GM23248 (cell line): ENCODE measurements around the gene RBKS. TPM values are rescaled to one million over a fixed set of nuclear protein-coding genes. Genes with fewer than 3 reads are reported as not detected.
"Not testable (repeated sequence)": the region's sequence is repeated elsewhere in the genome, so short reads cannot be mapped to it uniquely, and the experiment has no call there.

Experiments
- DNase-seq: peaks from one replicate; pipeline ENCODE4 v3.0.0-alpha.2; 2015
- H2AFZ ChIP-seq: fragments of 200-600 bp; sonication (generic); 2 replicates; pipeline ENCODE4 v1.6.1; 2016; ENCODE audit warnings: antibody characterized with exemption
- H3F3A ChIP-seq: fragments of 200-600 bp; sonication (generic); 2 replicates; pipeline ENCODE4 v1.6.1; 2016; ENCODE audit warnings: mild to moderate bottlenecking, antibody characterized with exemption, mixed run types; ENCODE audit not compliant: insufficient read depth
- H3K27ac ChIP-seq: fragments of 200-600 bp; sonication (generic); 2 replicates; pipeline ENCODE4 v1.5.1; 2016; ENCODE audit warnings: mild to moderate bottlenecking
- H3K27me3 ChIP-seq: fragments of 200-600 bp; sonication (generic); replicated peaks from 2 replicates; pipeline ENCODE4 v1.6.1; 2016; ENCODE audit warnings: mild to moderate bottlenecking; ENCODE audit not compliant: insufficient read depth
- H3K36me3 ChIP-seq: fragments of 200-600 bp; sonication (generic); 2 replicates; pipeline ENCODE4 v1.6.1; 2016; ENCODE audit warnings: low read depth, mild to moderate bottlenecking
- H3K4me1 ChIP-seq: fragments of 200-600 bp; sonication (generic); 2 replicates; pipeline ENCODE4 v1.6.1; 2016; ENCODE audit warnings: mild to moderate bottlenecking; ENCODE audit not compliant: insufficient read depth
- H3K4me2 ChIP-seq: fragments of 200-600 bp; sonication (generic); one replicate; pipeline ENCODE4 v1.6.1; 2016; ENCODE audit warnings: mild to moderate bottlenecking; ENCODE audit not compliant: unreplicated experiment
- H3K4me3 ChIP-seq: fragments of 200-600 bp; sonication (generic); 2 replicates; pipeline ENCODE4 v1.5.1; 2016; ENCODE audit warnings: mild to moderate bottlenecking
- H3K79me2 ChIP-seq: fragments of 200-600 bp; sonication (generic); 2 replicates; pipeline ENCODE4 v1.6.1; 2016; ENCODE audit warnings: mild to moderate bottlenecking; ENCODE audit not compliant: insufficient read depth
- H3K9ac ChIP-seq: fragments of 200-600 bp; sonication (generic); 2 replicates; pipeline ENCODE4 v1.6.1; 2016; ENCODE audit warnings: mild to moderate bottlenecking
- H3K9me2 ChIP-seq: fragments of 200-600 bp; sonication (generic); 2 replicates; pipeline ENCODE4 v1.6.1; 2016; ENCODE audit warnings: mixed run types, mild to moderate bottlenecking, moderate library complexity; ENCODE audit not compliant: insufficient read depth
- H3K9me3 ChIP-seq: fragments of 200-600 bp; sonication (generic); one replicate; pipeline ENCODE4 v1.6.1; 2017; ENCODE audit warnings: low read depth
- H4K20me1 ChIP-seq: fragments of 200-600 bp; sonication (generic); 2 replicates; pipeline ENCODE4 v1.6.0; 2016; ENCODE audit not compliant: insufficient read depth
- EZH2 ChIP-seq: fragments of 200-600 bp; sonication (generic); IDR thresholded peaks from 2 replicates; pipeline ENCODE4 v1.6.1; 2018; ENCODE audit warnings: antibody characterized with exemption, mild to moderate bottlenecking; ENCODE audit not compliant: insufficient read depth, poor library complexity, severe bottlenecking
- EZH2phosphoT487 ChIP-seq: fragments of 200-600 bp; sonication (generic); IDR thresholded peaks from 2 replicates; pipeline ENCODE4 v1.6.1; 2018; ENCODE audit warnings: antibody characterized with exemption, moderate library complexity, mild to moderate bottlenecking, low read depth; ENCODE audit not compliant: insufficient read depth
- WGBS, 2 experiments: methylation state at CpG; one replicate each; pipeline ENCODE4 v1.1.6; 2015 to 2017; ENCODE audit warnings: low lambda C conversion rate in 2 of 2, low coverage in 1 of 2; ENCODE audit errors: missing lambda C conversion rate in 2 of 2; 5-methylcytosine and 5-hydroxymethylcytosine counted together
- in situ Hi-C: fragments of 300-500 bp; cut with MboI; formaldehyde crosslinking; loops from 2 replicates; pipeline ENCODE4 v1.15.0; 2020
- polyA plus RNA-seq: library from polyadenylated mRNA; unstranded; fragments of >200 nt; fragmentation: Nextera tagmentation; extraction: Ambion mirVana; gene quantifications from 2 replicates; pipeline ENCODE4 v1.2.1, GENCODE V29; 2016
- total RNA-seq: library from RNA; depleted of rRNA; stranded (reverse); fragments of >200 nt; shearing (Covaris generic); gene quantifications from 2 replicates; pipeline ENCODE4 v1.2.3, GENCODE V29; 2014

The RBKS gene
- total and polyA plus RNA-seq, 2 experiments from 2014 or later = 2.8 to 3.6 TPM

- H3K79me2 ChIP-seq = no peaks in the 10 kb centered on the region
- H3K27me3 ChIP-seq = no peaks in the 10 kb centered on the region
- no peak overlapping the region for H3K27ac ChIP-seq
- no peaks in the 10 kb centered on the region for H3K36me3 ChIP-seq
- no peak overlapping the region for H3K4me3 ChIP-seq
- in situ Hi-C loops = no loop called here
- TF ChIP-seq EZH2 (no peak), EZH2phosphoT487 (no peak)
- H3K9ac ChIP-seq = no peak overlapping the region
- H3K4me2 ChIP-seq = no peak overlapping the region
- no peaks in the 10 kb centered on the region for H3K9me3 ChIP-seq
- H2AFZ ChIP-seq = no peak overlapping the region
- no peaks in the 10 kb centered on the region for H3F3A ChIP-seq
- DNase-seq = no peak
- no peaks in the 10 kb centered on the region for H3K9me2 ChIP-seq
- 83 to 86% methylated on average over 6 of the region's 6 CpGs for whole genome bisulfite sequencing, 2 experiments
- no peaks in the 10 kb centered on the region for H4K20me1 ChIP-seq
- H3K4me1 ChIP-seq = no peaks in the 10 kb centered on the region
Observed at GRCh38 chr2:27747827-27748352, 142.3 kb downstream of the RBKS start.

- Histone ChIP-seq H3K4me2 (no peak overlapping the region), H3K36me3 (no peaks in the 10 kb centered on the region), H4K20me1 (no peaks in the 10 kb centered on the region), H3K9ac (no peak overlapping the region), H3K9me2 (no peaks in the 10 kb centered on the region), H3K27ac (no peak overlapping the region), H2AFZ (no peak overlapping the region), H3K9me3 (no peaks in the 10 kb centered on the region), H3K27me3 (no peaks in the 10 kb centered on the region), H3K4me1 (no peaks in the 10 kb centered on the region), H3K79me2 (no peaks in the 10 kb centered on the region), H3F3A (no peaks in the 10 kb centered on the region), H3K4me3 (no peak overlapping the region)
- 72 to 77% methylated on average over 2 of the region's 2 CpGs for WGBS, 2 experiments
- no peak for DNase-seq
- in situ Hi-C loops = no loop called here
- TF ChIP-seq EZH2phosphoT487 (no peak), EZH2 (no peak)
Observed at GRCh38 chr2:27746325-27746724, 143.9 kb downstream of the RBKS start.

- H3K27ac ChIP-seq = not testable (repeated sequence)
Observed at GRCh38 chr2:27745494-27745893, 144.7 kb downstream of the RBKS start.

DNA sequence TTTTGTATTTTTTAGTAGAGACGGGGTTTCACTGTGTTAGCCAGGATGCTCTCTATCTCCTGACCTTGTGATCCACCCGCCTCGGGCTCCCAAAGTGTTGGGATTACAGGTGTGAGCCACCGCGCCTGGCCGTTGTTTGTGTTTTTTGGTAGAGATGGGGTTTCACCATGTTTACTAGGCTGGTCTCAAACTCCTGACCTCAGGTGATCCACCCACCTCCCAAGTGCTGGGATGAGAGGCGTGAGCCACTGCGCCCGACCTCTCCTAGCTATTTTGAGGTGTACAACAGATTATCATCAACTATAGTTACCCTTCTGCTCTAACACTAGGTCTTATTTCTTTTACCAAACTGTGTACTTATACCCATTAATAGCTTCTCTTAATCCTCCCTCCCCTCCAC is 147.6 kb downstream of the RBKS start:
- Histone ChIP-seq H3K27me3 (no peaks in the 10 kb centered on the region), H3K9me2 (no peaks in the 10 kb centered on the region), H3K79me2 (no peaks in the 10 kb centered on the region), H3K4me3 (no peak overlapping the region), H2AFZ (no peak overlapping the region), H3K4me1 (no peaks in the 10 kb centered on the region), H3K9me3 (no peaks in the 10 kb centered on the region), H3K9ac (no peak overlapping the region), H3F3A (no peaks in the 10 kb centered on the region), H3K36me3 (no peaks in the 10 kb centered on the region), H3K27ac (no peak overlapping the region), H3K4me2 (no peak overlapping the region), H4K20me1 (no peaks in the 10 kb centered on the region)
- in situ Hi-C loops = no loop called here
- WGBS, 2 experiments = 92 to 94% methylated on average over 9 of the region's 9 CpGs
- TF ChIP-seq EZH2phosphoT487 (no peak), EZH2 (no peak)
- no peak for DNase-seq

More at GRCh38 chr2:27745494-27745893, 144.7 kb downstream of the RBKS start:
- H3K4me3 ChIP-seq, H2AFZ ChIP-seq, H3K4me2 ChIP-seq, H3K9ac ChIP-seq, H3K4me1 ChIP-seq, H3F3A ChIP-seq, H3K27me3 ChIP-seq, H3K36me3 ChIP-seq, H3K79me2 ChIP-seq, DNase-seq, H4K20me1 ChIP-seq, H3K9me3 ChIP-seq, in situ Hi-C loops, H3K9me2 ChIP-seq: not testable (repeated sequence)

DNA sequence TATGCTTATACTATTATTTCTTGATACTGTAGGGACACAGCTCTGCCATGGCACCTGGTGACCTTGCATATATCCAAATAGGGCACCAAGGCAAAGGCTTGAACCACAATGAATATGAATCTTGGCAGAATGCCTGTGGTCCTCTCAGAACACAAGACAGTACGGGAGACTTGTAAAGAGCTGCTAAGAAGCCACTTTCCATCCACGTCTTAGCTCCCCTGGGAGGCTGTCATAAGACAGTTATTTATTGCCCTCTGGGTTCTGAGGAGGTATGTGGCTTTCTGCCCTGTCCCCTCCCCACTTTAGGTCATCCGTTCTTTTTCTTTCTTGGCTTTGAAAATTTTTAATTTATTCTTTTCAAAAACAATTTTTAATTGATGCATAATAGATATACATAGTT is 148.5 kb downstream of the RBKS start:
- Histone ChIP-seq H3F3A (peaks cover 9% of the 10 kb centered on the region; the same call in 1 of the 2 replicates), H3K9me2 (no peaks in the 10 kb centered on the region), H3K9ac (no peak overlapping the region), H3K4me2 (no peak overlapping the region), H3K36me3 (no peaks in the 10 kb centered on the region), H3K4me1 (0 out of 2 replicates have a peak, but pooled peaks cover 6% of the 10 kb centered on the region), H3K27me3 (no peaks in the 10 kb centered on the region), H3K4me3 (no peak overlapping the region), H3K27ac (no peak overlapping the region), H2AFZ (no peak overlapping the region), H4K20me1 (no peaks in the 10 kb centered on the region), H3K79me2 (no peaks in the 10 kb centered on the region), H3K9me3 (no peaks in the 10 kb centered on the region)
- in situ Hi-C loops = no loop called here
- WGBS, 2 experiments = 49 to 52% methylated on average over 3 of the region's 3 CpGs
- no peak for DNase-seq
- TF ChIP-seq EZH2 (no peak), EZH2phosphoT487 (no peak)
